GM18909 (cell line): ENCODE measurements around the gene PARK7.

Experiments used
- ATAC-seq: cut with Tn5 transposase; IDR thresholded peaks from one replicate; pipeline ENCODE4 v1.9.1; 2021; ENCODE audit warnings: mild to moderate bottlenecking; ENCODE audit not compliant: unreplicated experiment, poor library complexity

The PARK7 gene

GRCh38 chr1:8019229-8019620 is 57.7 kb downstream of the PARK7 start:
- ATAC-seq, result no peak

- ATAC-seq, result no peak
These were observed 58.5 kb downstream of the PARK7 start for GRCh38 chr1:8020032-8020431.

- ATAC-seq, result no peak
These were observed 60.3 kb downstream of the PARK7 start for GRCh38 chr1:8021676-8022266.

- no peak for ATAC-seq
These were observed 61.1 kb downstream of the PARK7 start for GRCh38 chr1:8022395-8023286.

- no peak for ATAC-seq
These were observed 61.9 kb downstream of the PARK7 start for GRCh38 chr1:8023287-8023994.

- ATAC-seq, result no peak
These were observed 62.4 kb downstream of the PARK7 start for GRCh38 chr1:8023995-8024313.

- ATAC-seq, result no peak
These were observed 62.8 kb downstream of the PARK7 start for GRCh38 chr1:8024329-8024728.

- no peak for ATAC-seq
These were observed 63.7 kb downstream of the PARK7 start for GRCh38 chr1:8025061-8025670.

GRCh38 chr1:8025671-8026144 is 64.2 kb downstream of the PARK7 start:
- peak; percentile 41 for ATAC-seq

- ATAC-seq, result peak; percentile 88
These were observed 64.9 kb downstream of the PARK7 start, which contains the start of gene ERRFI1 for GRCh38 chr1:8026153-8026975. TSS of gene ERRFI1 (minus strand) at chr1:8026309. CDS start at chr1:8015619, 10,690 bp downstream.

- no peak for ATAC-seq
These were observed 65.7 kb downstream of the PARK7 start for GRCh38 chr1:8026976-8027747.

- ATAC-seq, result no peak
These were observed 66.4 kb downstream of the PARK7 start for GRCh38 chr1:8027748-8028570.

- ATAC-seq, result no peak
These were observed 67.0 kb downstream of the PARK7 start for GRCh38 chr1:8028571-8028910.

- ATAC-seq, result no peak
These were observed 69.8 kb downstream of the PARK7 start for GRCh38 chr1:8031176-8031785.

- no peak for ATAC-seq
These were observed 70.9 kb downstream of the PARK7 start for GRCh38 chr1:8032366-8032910.

- no peak for ATAC-seq
These were observed 71.8 kb downstream of the PARK7 start for GRCh38 chr1:8033322-8033721.
